ENCODE measurements around the gene BCL2L14. TPM values are rescaled to one million over a fixed set of nuclear protein-coding genes. Genes with fewer than 3 reads are reported as not detected.

BCL2L14 gene
- total RNA-seq, 1 experiment from 2014 or later, result 0.30 TPM

- CTCF ChIA-PET, result no interaction called here
- no peaks in the 10 kb centered on the region for H3K36me3 ChIP-seq (ENCODE audit: control insufficient read depth in 1 of 2, insufficient read depth in 2 of 2, low read length in 2 of 2)
- no peaks in the 10 kb centered on the region for H3K27me3 ChIP-seq (ENCODE audit: insufficient read depth, low read length)
- RAD21 ChIA-PET (ENCODE audit: low non-redundant PET in 1 of 2, low total read pairs in 2 of 2, uncharacterized antibody in 2 of 2, unreplicated experiment in 2 of 2), result no interaction called here
- TF ChIP-seq SIN3A (IDR thresholded peaks at IDR 0.05; ENCODE audit: low read depth), result no peak
- DNase-seq (ENCODE audit: low read depth, low spot score), result no peak
- no peak overlapping the region for H3K9ac ChIP-seq (ENCODE audit: low read length)
- no peak overlapping the region for H3K4me2 ChIP-seq (ENCODE audit: low read length)
- intact Hi-C loops (cut with micrococcal nuclease), result no loop called here
- no peak overlapping the region for H2AFZ ChIP-seq (ENCODE audit: low read depth, low read length, poor library complexity, severe bottlenecking)
- no TSS peak for BruUV-seq (replicated peaks)
- H3K4me1 ChIP-seq (ENCODE audit: control insufficient read depth in 1 of 2, insufficient read depth in 2 of 2, low read length in 2 of 2), result peaks cover 7 to 10% of the 10 kb centered on the region in 2 experiments; a peak in 3 of 4 replicates
- no peak overlapping the region for H3K4me3 ChIP-seq (replicated peaks in 1 of 2; ENCODE audit: low read depth in 1 of 2, low read length in 2 of 2)
- no peaks in the 10 kb centered on the region for H3K79me2 ChIP-seq (ENCODE audit: insufficient read depth, low read length)
- ATAC-seq, result no peak
- H3K9me2 ChIP-seq (ENCODE audit: insufficient read depth), result no peaks in the 10 kb centered on the region
- H4K20me1 ChIP-seq (ENCODE audit: insufficient read depth), result no peaks in the 10 kb centered on the region
- POLR2A ChIA-PET, result no interaction called here
- H3K27ac ChIP-seq (ENCODE audit: low read depth, low read length), result no peak overlapping the region
- no peaks in the 10 kb centered on the region for H3K9me3 ChIP-seq (ENCODE audit: control insufficient read depth in 1 of 2, insufficient read depth in 1 of 2, low read depth in 1 of 2, low read length in 2 of 2)
Observed at GRCh38 chr12:12088147-12088546, 17.4 kb downstream of the BCL2L14 start.

- H3K27me3 ChIP-seq (ENCODE audit: insufficient read depth, low read length), result no peaks in the 10 kb centered on the region
- no peaks in the 10 kb centered on the region for H3K36me3 ChIP-seq (ENCODE audit: control insufficient read depth in 1 of 2, insufficient read depth in 2 of 2, low read length in 2 of 2)
- ChIA-PET RAD21 (ENCODE audit: low non-redundant PET in 1 of 2, low total read pairs in 2 of 2, uncharacterized antibody in 2 of 2, unreplicated experiment in 2 of 2) (no interaction called here), CTCF (no interaction called here), POLR2A (no interaction called here)
- intact Hi-C loops (cut with micrococcal nuclease), result no loop called here
- H3K27ac ChIP-seq (ENCODE audit: low read depth, low read length), result no peak overlapping the region
- no peak overlapping the region for H2AFZ ChIP-seq (ENCODE audit: low read depth, low read length, poor library complexity, severe bottlenecking)
- no peak for ATAC-seq
- no peak overlapping the region for H3K9ac ChIP-seq (ENCODE audit: low read length)
- DNase-seq (ENCODE audit: low read depth, low spot score), result no peak
- H3K4me2 ChIP-seq (ENCODE audit: low read length), result no peak overlapping the region
- H4K20me1 ChIP-seq (ENCODE audit: insufficient read depth), result no peaks in the 10 kb centered on the region
- H3K79me2 ChIP-seq (ENCODE audit: insufficient read depth, low read length), result no peaks in the 10 kb centered on the region
- BruUV-seq (replicated peaks), result no TSS peak
- no peaks in the 10 kb centered on the region for H3K9me2 ChIP-seq (ENCODE audit: insufficient read depth)
- no peak for TF ChIP-seq SIN3A (IDR thresholded peaks at IDR 0.05; ENCODE audit: low read depth)
- no peak for TF ChIP-seq MAX (IDR thresholded peaks at IDR 0.05)
- TF ChIP-seq SP1 (IDR thresholded peaks at IDR 0.05; ENCODE audit: low read depth), result no peak
- TF ChIP-seq REST (IDR thresholded peaks at IDR 0.05; ENCODE audit: low read depth), result no peak
- no peak for TF ChIP-seq POLR2A (IDR thresholded peaks at IDR 0.05; ENCODE audit: borderline replicate concordance, extremely low read depth, insufficient read depth, insufficient read length)
- H3K4me1 ChIP-seq (ENCODE audit: control insufficient read depth in 1 of 2, insufficient read depth in 2 of 2, low read length in 2 of 2), result peaks cover 7 to 10% of the 10 kb centered on the region in 2 experiments; a peak in 3 of 4 replicates
- H3K4me3 ChIP-seq (replicated peaks in 1 of 2; ENCODE audit: low read depth in 1 of 2, low read length in 2 of 2), result no peak overlapping the region
- no peaks in the 10 kb centered on the region for H3K9me3 ChIP-seq (ENCODE audit: control insufficient read depth in 1 of 2, insufficient read depth in 1 of 2, low read depth in 1 of 2, low read length in 2 of 2)
Observed at GRCh38 chr12:12088761-12089160, 18.0 kb downstream of the BCL2L14 start.

All from HCT116 (cell line).